GM12892 (cell line): ENCODE data around the gene SPR.

Source experiments
- POLR2A ChIP-seq: IDR thresholded peaks from 2 replicates; pipeline ENCODE4 v1.6.1; 2011; ENCODE audit warnings: low read depth, low read length, control low read depth
- POLR2AphosphoS5 ChIP-seq: IDR thresholded peaks from 2 replicates; pipeline ENCODE4 v1.6.1; 2011; ENCODE audit warnings: low read depth, low read length, control low read depth
- TAF1 ChIP-seq: IDR thresholded peaks from 2 replicates; pipeline ENCODE4 v1.6.1; 2011; ENCODE audit warnings: low read depth, mild to moderate bottlenecking, control low read depth, low read length, borderline replicate concordance

- TF ChIP-seq POLR2AphosphoS5 (no peak), POLR2A (no peak), TAF1 (no peak)
Measured at GRCh38 chr2:72937356-72937669, 50.1 kb downstream of the SPR start.
